Activated naive CD4-positive, alpha-beta T cell treated with anti-CD3 and anti-CD28 coated beads, Interleukin-2, amount 50 U/mL, for 16 hours (primary cell): ENCODE results near the gene BSCL2.
A peak's percentile ranks its signal among the peaks of the same experiment; 100 is the strongest.
"Not testable (repeated sequence)": the region's sequence is repeated elsewhere in the genome, so short reads cannot be mapped to it uniquely, and the experiment has no call there.

Experiments
- DNase-seq: peaks from one replicate; pipeline ENCODE4 v3.0.0-alpha.2; 2020

Gene BSCL2

GRCh38 chr11:62652161-62653006 is 54.8 kb downstream of the BSCL2 start:
- no peak for DNase-seq

- not testable (repeated sequence) for DNase-seq
Measured at GRCh38 chr11:62650283-62650682, 56.9 kb downstream of the BSCL2 start.

- DNase-seq, result no peak
Measured at GRCh38 chr11:62649486-62649885, 57.7 kb downstream of the BSCL2 start.

- no peak for DNase-seq
Measured at GRCh38 chr11:62648967-62649364, 58.3 kb downstream of the BSCL2 start.

- no peak for DNase-seq
Measured at GRCh38 chr11:62648185-62648966, 58.8 kb downstream of the BSCL2 start.

- DNase-seq, result no peak
Measured at GRCh38 chr11:62647609-62648005, 59.6 kb downstream of the BSCL2 start.

- DNase-seq, result no peak
Measured at GRCh38 chr11:62646825-62647608, 60.2 kb downstream of the BSCL2 start.

- peak; percentile 99 for DNase-seq
Measured at GRCh38 chr11:62645946-62646824, 61.0 kb downstream of the BSCL2 start, which contains the start of gene GANAB. Gene GANAB (minus strand): TSS chr11:62646613. CDS start chr11:62646599, 14 bp downstream.

GRCh38 chr11:62645671-62645945 is 61.6 kb downstream of the BSCL2 start:
- no peak for DNase-seq

- no peak for DNase-seq
Measured at GRCh38 chr11:62644220-62644619, 63.0 kb downstream of the BSCL2 start.
